Measurements from ENCODE around the gene MAPRE2.

MAPRE2 gene

GRCh38 chr18:35136248-35136647, 95.0 kb downstream of the MAPRE2 start:
- no peak for TF ChIP-seq CTCF (IDR thresholded peaks at IDR 0.05; ENCODE audit: low read depth, low read length)
- no peak for DNase-seq
- H3K36me3 ChIP-seq, result peaks cover 2% of the 10 kb centered on the region; the same call in 1 of the 2 replicates

GRCh38 chr18:35136885-35137284, 95.7 kb downstream of the MAPRE2 start:
- Histone ChIP-seq H3K4me3 (ENCODE audit: low read depth, low read length) (no peak overlapping the region), H3K9me3 (no peaks in the 10 kb centered on the region), H3K27me3 (no peaks in the 10 kb centered on the region), H3K4me1 (no peaks in the 10 kb centered on the region), H3K36me3 (peaks cover 2% of the 10 kb centered on the region; the same call in 1 of the 2 replicates)
- no peak for TF ChIP-seq CTCF (IDR thresholded peaks at IDR 0.05; ENCODE audit: low read depth, low read length)
- DNase-seq, result no peak

More at GRCh38 chr18:35136248-35136647, 95.0 kb downstream of the MAPRE2 start:
- Histone ChIP-seq H3K4me3 (ENCODE audit: low read depth, low read length) (no peak overlapping the region), H3K9me3 (no peaks in the 10 kb centered on the region), H3K27me3 (no peaks in the 10 kb centered on the region), H3K4me1 (no peaks in the 10 kb centered on the region)

GRCh38 chr18:35137632-35138031, 96.4 kb downstream of the MAPRE2 start:
- TF ChIP-seq CTCF (IDR thresholded peaks at IDR 0.05; ENCODE audit: low read depth, low read length), result no peak
- H3K4me1 ChIP-seq, result no peaks in the 10 kb centered on the region
- H3K27me3 ChIP-seq, result no peaks in the 10 kb centered on the region
- H3K4me3 ChIP-seq (ENCODE audit: low read depth, low read length), result no peak overlapping the region
- peaks cover 2% of the 10 kb centered on the region; the same call in 1 of the 2 replicates for H3K36me3 ChIP-seq
- DNase-seq, result no peak
- no peaks in the 10 kb centered on the region for H3K9me3 ChIP-seq

GRCh38 chr18:35138773-35139172, 97.6 kb downstream of the MAPRE2 start:
- H3K4me3 ChIP-seq (ENCODE audit: low read depth, low read length), result no peak overlapping the region
- H3K36me3 ChIP-seq, result peaks cover 2% of the 10 kb centered on the region; the same call in 1 of the 2 replicates
- DNase-seq, result no peak
- H3K4me1 ChIP-seq, result no peaks in the 10 kb centered on the region
- H3K9me3 ChIP-seq, result no peaks in the 10 kb centered on the region
- no peak for TF ChIP-seq CTCF (IDR thresholded peaks at IDR 0.05; ENCODE audit: low read depth, low read length)
- H3K27me3 ChIP-seq, result no peaks in the 10 kb centered on the region

GRCh38 chr18:35139517-35139916, 98.3 kb downstream of the MAPRE2 start:
- Histone ChIP-seq H3K27me3 (no peaks in the 10 kb centered on the region), H3K4me1 (no peaks in the 10 kb centered on the region), H3K4me3 (ENCODE audit: low read depth, low read length) (no peak overlapping the region), H3K36me3 (no peaks in the 10 kb centered on the region; the same call in 1 of the 2 replicates), H3K9me3 (no peaks in the 10 kb centered on the region)
- DNase-seq, result no peak
- no peak for TF ChIP-seq CTCF (IDR thresholded peaks at IDR 0.05; ENCODE audit: low read depth, low read length)

GRCh38 chr18:35141077-35141476, 99.9 kb downstream of the MAPRE2 start:
- no peaks in the 10 kb centered on the region for H3K4me1 ChIP-seq
- no peaks in the 10 kb centered on the region for H3K27me3 ChIP-seq
- no peaks in the 10 kb centered on the region for H3K9me3 ChIP-seq
- DNase-seq, result no peak
- H3K4me3 ChIP-seq (ENCODE audit: low read depth, low read length), result no peak overlapping the region
- no peaks in the 10 kb centered on the region; the same call in 1 of the 2 replicates for H3K36me3 ChIP-seq
- TF ChIP-seq CTCF (IDR thresholded peaks at IDR 0.05; ENCODE audit: low read depth, low read length), result no peak

Measured in BE2C (cell line).